HepG2 (cell line): ENCODE measurements around the gene ZDHHC14. TPM values are rescaled to one million over a fixed set of nuclear protein-coding genes. Genes with fewer than 3 reads are reported as not detected.

Experiments used
- AGO2 ChIP-seq: fragments of 200-400 bp; formaldehyde crosslinking; optimal IDR thresholded peaks from 2 replicates; pipeline ENCODE3; 2017; ENCODE audit warnings: mild to moderate bottlenecking, low read depth, low read length, moderate library complexity
- ATF7 ChIP-seq, 2 experiments: fragments of 450-650 bp in 1 of 2; sonication (generic) in 1 of 2; formaldehyde crosslinking in 1 of 2; IDR thresholded peaks; 2 replicates each; pipeline versions ENCODE4 v1.4.0 to v1.6.1; 2016 to 2020; ENCODE audit warnings: antibody characterized with exemption in 1 of 2, mild to moderate bottlenecking in 1 of 2, missing genetic modification reagents in 1 of 2
- CBFB ChIP-seq: sonication (generic); formaldehyde crosslinking; IDR thresholded peaks from 2 replicates; pipeline ENCODE4 v1.4.0; 2020; ENCODE audit warnings: missing genetic modification reagents
- ELF3 ChIP-seq: IDR thresholded peaks from 2 replicates; pipeline ENCODE4 v1.6.1; 2016; ENCODE audit warnings: missing genetic modification reagents, missing compliant biosample characterization
- HNRNPUL1 ChIP-seq: fragments of 200-400 bp; formaldehyde crosslinking; IDR thresholded peaks from 2 replicates; pipeline ENCODE4 v1.6.1; 2017; ENCODE audit warnings: low read depth, mild to moderate bottlenecking, low read length, moderate library complexity
- KAT8 ChIP-seq: IDR thresholded peaks from 2 replicates; pipeline ENCODE4 v1.6.1; 2016; ENCODE audit warnings: missing genetic modification reagents, missing compliant biosample characterization
- MED8 ChIP-seq: sonication (generic); formaldehyde crosslinking; IDR thresholded peaks from 2 replicates; pipeline ENCODE4 v1.8.1; 2023; ENCODE audit warnings: mild to moderate bottlenecking, missing genetic modification reagents; ENCODE audit not compliant: insufficient replicate concordance
- MEF2D ChIP-seq: sonication (generic); formaldehyde crosslinking; IDR thresholded peaks from 2 replicates; pipeline ENCODE4 v1.5.1; 2020; ENCODE audit warnings: mild to moderate bottlenecking, missing genetic modification reagents
- MYNN ChIP-seq: sonication (generic); formaldehyde crosslinking; IDR thresholded peaks from 2 replicates; pipeline ENCODE4 v1.4.0; 2020; ENCODE audit warnings: mild to moderate bottlenecking, low read depth, missing genetic modification reagents
- NFYB ChIP-seq: sonication (generic); formaldehyde crosslinking; IDR thresholded peaks from 2 replicates; pipeline ENCODE4 v1.4.0; 2020; ENCODE audit warnings: missing genetic modification reagents
- POLR2AphosphoS5 ChIP-seq: IDR thresholded peaks from 2 replicates; pipeline ENCODE4 v1.6.1; 2012; ENCODE audit warnings: low read depth, low read length
- SATB2 ChIP-seq: sonication (generic); formaldehyde crosslinking; IDR thresholded peaks from 2 replicates; pipeline ENCODE4 v1.5.0; 2020; ENCODE audit warnings: missing genetic modification reagents
- SP1 ChIP-seq, 2 experiments: fragments of 450-650 bp in 1 of 2; sonication (generic) in 1 of 2; formaldehyde crosslinking in 1 of 2; IDR thresholded peaks; 2 replicates each; pipeline versions ENCODE4 v1.4.0 to v1.6.1; 2016 to 2020; ENCODE audit warnings: missing genetic modification reagents in 1 of 2
- ZBTB3 ChIP-seq: sonication (generic); formaldehyde crosslinking; IDR thresholded peaks from 2 replicates; pipeline ENCODE4 v1.4.0; 2020; ENCODE audit warnings: low read depth, mild to moderate bottlenecking, moderate library complexity, missing genetic modification reagents, borderline replicate concordance
- ZNF17 ChIP-seq: sonication (generic); formaldehyde crosslinking; IDR thresholded peaks from 2 replicates; pipeline ENCODE4 v1.5.0; 2020; ENCODE audit warnings: mild to moderate bottlenecking, missing genetic modification reagents
- ZNF639 ChIP-seq: conservative IDR thresholded peaks from 2 replicates; pipeline ENCODE4 v1.6.1; 2018; ENCODE audit warnings: missing genetic modification reagents
- ZNF816 ChIP-seq: sonication (generic); formaldehyde crosslinking; IDR thresholded peaks from 2 replicates; pipeline ENCODE4 v1.8.0; 2022; ENCODE audit warnings: missing genetic modification reagents, mild to moderate bottlenecking, borderline replicate concordance
- polyA plus RNA-seq, 8 experiments: library from polyadenylated mRNA; depleted of rRNA in 3 of 8; stranded (reverse) in 7 of 8; unstranded in 1 of 8; fragments of >200 nt; fragmentation: Illumina TruSeq in 4 of 8; extraction: Trizol in 4 of 8; gene quantifications; 2 replicates each; pipeline versions ENCODE4 v1.2.1 to v1.2.3, GENCODE V29; 2011 to 2016; ENCODE audit warnings: low read depth in 4 of 8, missing spikeins in 1 of 8, mixed read lengths in 1 of 8; ENCODE audit not compliant: insufficient read depth in 1 of 8
- total RNA-seq, 5 experiments: library from RNA; depleted of rRNA; stranded (reverse); fragments of >200 nt; fragmentation: Illumina TruSeq; extraction: Trizol; gene quantifications; 2 replicates each; pipeline ENCODE4 v1.2.3, GENCODE V29; 2016; ENCODE audit warnings: low read depth in 1 of 5
- TF ChIP-seq, protein P1 (sequence below), 2 experiments: sonication (generic) in 1 of 2; formaldehyde crosslinking in 1 of 2; IDR thresholded peaks; 2 replicates each; pipeline versions ENCODE4 v1.4.0 to v1.6.1; 2018 to 2020; ENCODE audit warnings: missing genetic modification reagents in 2 of 2, borderline replicate concordance in 1 of 2, low read depth in 1 of 2, mild to moderate bottlenecking in 1 of 2, missing biosample characterization in 1 of 2
- TF ChIP-seq, protein P2 (sequence below): sonication (generic); formaldehyde crosslinking; IDR thresholded peaks from 2 replicates; pipeline ENCODE4 v1.5.0; 2020; ENCODE audit warnings: mild to moderate bottlenecking, missing genetic modification reagents
- TF ChIP-seq, protein P3 (sequence below): sonication (generic); formaldehyde crosslinking; IDR thresholded peaks from 2 replicates; pipeline ENCODE4 v1.4.0; 2020; ENCODE audit warnings: missing genetic modification reagents, mild to moderate bottlenecking, borderline replicate concordance

Gene ZDHHC14
- total and polyA plus RNA-seq, 2 of the 13 experiments (the other 11 are each of a cell fraction or from before 2014, with no cell fraction given): 3.7 to 9.5 TPM

- TF ChIP-seq ZNF639 (no peak), MYNN (no peak), SATB2 (CRISPR knock-in tag) (no peak), KAT8 (peak; percentile 28; the same call in 1 of the 2 replicates), MED8 (no peak), SP1 (IDR thresholded peaks at IDR 0.05) (no peak), SP1 (CRISPR knock-in tag; IDR thresholded peaks at IDR 0.05) (no peak), NFYB (CRISPR knock-in tag) (no peak), CBFB (CRISPR knock-in tag) (no peak), POLR2AphosphoS5 (no peak), ZBTB3 (no peak), ATF7 (IDR thresholded peaks at IDR 0.05) (no peak), ATF7 (CRISPR knock-in tag; IDR thresholded peaks at IDR 0.05) (no peak), ZNF816 (CRISPR knock-in tag) (no peak), ZNF17 (no peak), AGO2 (no peak), HNRNPUL1 (no peak), MEF2D (CRISPR knock-in tag) (0 out of 2 replicates have a peak, but pooled peaks have one; percentile 41), ELF3 (peak; percentile 79)
- TF ChIP-seq, protein P1, sequence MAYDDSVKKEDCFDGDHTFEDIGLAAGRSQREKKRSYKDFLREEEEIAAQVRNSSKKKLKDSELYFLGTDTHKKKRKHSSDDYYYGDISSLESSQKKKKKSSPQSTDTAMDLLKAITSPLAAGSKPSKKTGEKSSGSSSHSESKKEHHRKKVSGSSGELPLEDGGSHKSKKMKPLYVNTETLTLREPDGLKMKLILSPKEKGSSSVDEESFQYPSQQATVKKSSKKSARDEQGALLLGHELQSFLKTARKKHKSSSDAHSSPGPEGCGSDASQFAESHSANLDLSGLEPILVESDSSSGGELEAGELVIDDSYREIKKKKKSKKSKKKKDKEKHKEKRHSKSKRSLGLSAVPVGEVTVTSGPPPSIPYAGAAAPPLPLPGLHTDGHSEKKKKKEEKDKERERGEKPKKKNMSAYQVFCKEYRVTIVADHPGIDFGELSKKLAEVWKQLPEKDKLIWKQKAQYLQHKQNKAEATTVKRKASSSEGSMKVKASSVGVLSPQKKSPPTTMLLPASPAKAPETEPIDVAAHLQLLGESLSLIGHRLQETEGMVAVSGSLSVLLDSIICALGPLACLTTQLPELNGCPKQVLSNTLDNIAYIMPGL (CRISPR knock-in tag; IDR thresholded peaks at IDR 0.05; ENCODE audit: borderline replicate concordance in 1 of 2, low read depth in 1 of 2): no peak
- TF ChIP-seq, protein P2, sequence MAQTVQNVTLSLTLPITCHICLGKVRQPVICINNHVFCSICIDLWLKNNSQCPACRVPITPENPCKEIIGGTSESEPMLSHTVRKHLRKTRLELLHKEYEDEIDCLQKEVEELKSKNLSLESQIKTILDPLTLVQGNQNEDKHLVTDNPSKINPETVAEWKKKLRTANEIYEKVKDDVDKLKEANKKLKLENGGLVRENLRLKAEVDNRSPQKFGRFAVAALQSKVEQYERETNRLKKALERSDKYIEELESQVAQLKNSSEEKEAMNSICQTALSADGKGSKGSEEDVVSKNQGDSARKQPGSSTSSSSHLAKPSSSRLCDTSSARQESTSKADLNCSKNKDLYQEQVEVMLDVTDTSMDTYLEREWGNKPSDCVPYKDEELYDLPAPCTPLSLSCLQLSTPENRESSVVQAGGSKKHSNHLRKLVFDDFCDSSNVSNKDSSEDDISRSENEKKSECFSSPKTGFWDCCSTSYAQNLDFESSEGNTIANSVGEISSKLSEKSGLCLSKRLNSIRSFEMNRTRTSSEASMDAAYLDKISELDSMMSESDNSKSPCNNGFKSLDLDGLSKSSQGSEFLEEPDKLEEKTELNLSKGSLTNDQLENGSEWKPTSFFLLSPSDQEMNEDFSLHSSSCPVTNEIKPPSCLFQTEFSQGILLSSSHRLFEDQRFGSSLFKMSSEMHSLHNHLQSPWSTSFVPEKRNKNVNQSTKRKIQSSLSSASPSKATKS (CRISPR knock-in tag): no peak
- TF ChIP-seq, protein P3, sequence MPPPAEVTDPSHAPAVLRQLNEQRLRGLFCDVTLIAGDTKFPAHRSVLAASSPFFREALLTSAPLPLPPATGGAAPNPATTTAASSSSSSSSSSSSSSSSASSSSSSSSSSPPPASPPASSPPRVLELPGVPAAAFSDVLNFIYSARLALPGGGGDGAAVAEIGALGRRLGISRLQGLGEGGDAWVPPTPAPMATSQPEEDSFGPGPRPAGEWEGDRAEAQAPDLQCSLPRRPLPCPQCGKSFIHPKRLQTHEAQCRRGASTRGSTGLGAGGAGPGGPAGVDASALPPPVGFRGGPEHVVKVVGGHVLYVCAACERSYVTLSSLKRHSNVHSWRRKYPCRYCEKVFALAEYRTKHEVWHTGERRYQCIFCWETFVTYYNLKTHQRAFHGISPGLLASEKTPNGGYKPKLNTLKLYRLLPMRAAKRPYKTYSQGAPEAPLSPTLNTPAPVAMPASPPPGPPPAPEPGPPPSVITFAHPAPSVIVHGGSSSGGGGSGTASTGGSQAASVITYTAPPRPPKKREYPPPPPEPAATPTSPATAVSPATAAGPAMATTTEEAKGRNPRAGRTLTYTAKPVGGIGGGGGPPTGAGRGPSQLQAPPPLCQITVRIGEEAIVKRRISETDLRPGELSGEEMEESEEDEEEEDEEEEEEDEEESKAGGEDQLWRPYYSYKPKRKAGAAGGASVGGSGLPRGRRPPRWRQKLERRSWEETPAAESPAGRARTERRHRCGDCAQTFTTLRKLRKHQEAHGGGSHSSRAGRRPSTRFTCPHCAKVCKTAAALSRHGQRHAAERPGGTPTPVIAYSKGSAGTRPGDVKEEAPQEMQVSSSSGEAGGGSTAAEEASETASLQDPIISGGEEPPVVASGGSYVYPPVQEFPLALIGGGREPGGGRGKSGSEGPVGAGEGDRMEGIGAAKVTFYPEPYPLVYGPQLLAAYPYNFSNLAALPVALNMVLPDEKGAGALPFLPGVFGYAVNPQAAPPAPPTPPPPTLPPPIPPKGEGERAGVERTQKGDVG (CRISPR knock-in tag): no peak
Observed at GRCh38 chr6:157535340-157536222, 154.6 kb downstream of the ZDHHC14 start (continued).
